ENCODE measurements around the gene RPL35. TPM values are rescaled to one million over a fixed set of nuclear protein-coding genes. Genes with fewer than 3 reads are reported as not detected.

Gene RPL35
- total and polyA plus RNA-seq, 2 donors, result 2,926 to 4,941 TPM

GRCh38 chr9:124810663-124811355, 50.9 kb downstream of the RPL35 start:
- H3K36me3 ChIP-seq (ENCODE audit: control insufficient read depth in 2 of 2, insufficient read depth in 2 of 2, low read length in 1 of 2), result no peaks in the 10 kb centered on the region
- H3K4me1 ChIP-seq (ENCODE audit: control insufficient read depth in 2 of 2, insufficient read depth in 2 of 2, low read length in 2 of 2), result no peaks in the 10 kb centered on the region
- no peaks in the 10 kb centered on the region for H3K9me3 ChIP-seq (ENCODE audit: control insufficient read depth in 2 of 2, insufficient read depth in 1 of 2, low read length in 1 of 2)
- no peak overlapping the region for H3K4me3 ChIP-seq (ENCODE audit: low read length in 2 of 2)
- WGBS, result 92% methylated on average over 12 of the region's 12 CpGs
- no peak for DNase-seq (ENCODE audit: low read depth in 6 of 9, low spot score in 9 of 9)
- no peak overlapping the region for H3K27ac ChIP-seq (ENCODE audit: low read depth in 1 of 2, low read length in 1 of 2)
- no peaks in the 10 kb centered on the region for H3K27me3 ChIP-seq (ENCODE audit: control insufficient read depth in 2 of 2, insufficient read depth in 1 of 2, low read length in 1 of 2)

GRCh38 chr9:124809741-124810500, 51.8 kb downstream of the RPL35 start:
- no peaks in the 10 kb centered on the region for H3K4me1 ChIP-seq (ENCODE audit: control insufficient read depth in 2 of 2, insufficient read depth in 2 of 2, low read length in 2 of 2)
- no peak overlapping the region for H3K27ac ChIP-seq (ENCODE audit: low read depth in 1 of 2, low read length in 1 of 2)
- no peak for DNase-seq (ENCODE audit: low read depth in 6 of 9, low spot score in 9 of 9)
- no peaks in the 10 kb centered on the region for H3K9me3 ChIP-seq (ENCODE audit: control insufficient read depth in 2 of 2, insufficient read depth in 1 of 2, low read length in 1 of 2)
- WGBS, result 97% methylated on average over 60 of the region's 60 CpGs
- no peaks in the 10 kb centered on the region for H3K36me3 ChIP-seq (ENCODE audit: control insufficient read depth in 2 of 2, insufficient read depth in 2 of 2, low read length in 1 of 2)
- H3K27me3 ChIP-seq (ENCODE audit: control insufficient read depth in 2 of 2, insufficient read depth in 1 of 2, low read length in 1 of 2), result no peaks in the 10 kb centered on the region
- no peak overlapping the region for H3K4me3 ChIP-seq (ENCODE audit: low read length in 2 of 2)

- H3K4me1 ChIP-seq (ENCODE audit: control insufficient read depth in 2 of 2, insufficient read depth in 2 of 2, low read length in 2 of 2), result no peaks in the 10 kb centered on the region
- no peak overlapping the region for H3K27ac ChIP-seq (ENCODE audit: low read depth in 1 of 2, low read length in 1 of 2)
- 97% methylated on average over 6 of the region's 6 CpGs for WGBS
- no peaks in the 10 kb centered on the region for H3K36me3 ChIP-seq (ENCODE audit: control insufficient read depth in 2 of 2, insufficient read depth in 2 of 2, low read length in 1 of 2)
- H3K27me3 ChIP-seq (ENCODE audit: control insufficient read depth in 2 of 2, insufficient read depth in 1 of 2, low read length in 1 of 2), result no peaks in the 10 kb centered on the region
- no peak overlapping the region for H3K4me3 ChIP-seq (ENCODE audit: low read length in 2 of 2)
- DNase-seq (ENCODE audit: low read depth in 6 of 9, low spot score in 9 of 9), result no peak
- H3K9me3 ChIP-seq (ENCODE audit: control insufficient read depth in 2 of 2, insufficient read depth in 1 of 2, low read length in 1 of 2), result no peaks in the 10 kb centered on the region
These were observed 52.5 kb downstream of the RPL35 start for GRCh38 chr9:124809211-124809610.

GRCh38 chr9:124808246-124808956, 53.4 kb downstream of the RPL35 start:
- no peak overlapping the region for H3K27ac ChIP-seq (ENCODE audit: low read depth in 1 of 2, low read length in 1 of 2)
- 96% methylated on average over 12 of the region's 12 CpGs for whole genome bisulfite sequencing
- H3K36me3 ChIP-seq (ENCODE audit: control insufficient read depth in 2 of 2, insufficient read depth in 2 of 2, low read length in 1 of 2), result no peaks in the 10 kb centered on the region
- no peaks in the 10 kb centered on the region for H3K4me1 ChIP-seq (ENCODE audit: control insufficient read depth in 2 of 2, insufficient read depth in 2 of 2, low read length in 2 of 2)
- no peak for DNase-seq (ENCODE audit: low read depth in 6 of 9, low spot score in 9 of 9)
- no peaks in the 10 kb centered on the region for H3K9me3 ChIP-seq (ENCODE audit: control insufficient read depth in 2 of 2, insufficient read depth in 1 of 2, low read length in 1 of 2)
- H3K4me3 ChIP-seq (ENCODE audit: low read length in 2 of 2), result no peak overlapping the region
- H3K27me3 ChIP-seq (ENCODE audit: control insufficient read depth in 2 of 2, insufficient read depth in 1 of 2, low read length in 1 of 2), result no peaks in the 10 kb centered on the region

Other genes starting within 250 kb of the RPL35 start
- gene NR6A1, start 90.6 kb downstream of the RPL35 start, total RNA-seq, result 0.47 TPM
- 0.52 TPM for gene NR6A1, start 90.6 kb downstream of the RPL35 start, polyA plus RNA-seq
- 2.9 TPM for gene OLFML2A, start 84.8 kb downstream of the RPL35 start, total RNA-seq
- gene OLFML2A, start 84.8 kb downstream of the RPL35 start, polyA plus RNA-seq, result 3.1 TPM
- 0.14 TPM for gene WDR38, start 8.5 kb downstream of the RPL35 start, total RNA-seq
- 0.30 TPM for gene WDR38, start 8.5 kb downstream of the RPL35 start, polyA plus RNA-seq
- gene ARPC5L, start 173 bp upstream of the RPL35 start, total RNA-seq, result 22.3 TPM
- gene ARPC5L, start 173 bp upstream of the RPL35 start, polyA plus RNA-seq, result 46.4 TPM
- 7.3 TPM for gene GOLGA1, start 79.1 kb upstream of the RPL35 start, total RNA-seq
- gene GOLGA1, start 79.1 kb upstream of the RPL35 start, polyA plus RNA-seq, result 9.5 TPM

Data from thymus (tissue), 11 donors.